H1 (cell line): ENCODE results near the gene NABP1. TPM values are rescaled to one million over a fixed set of nuclear protein-coding genes. Genes with fewer than 3 reads are reported as not detected.

Source experiments
- CTCF ChIA-PET: fragments of 300-600 bp; sonication (Branson Sonifier 250); formaldehyde crosslinking; loops from one replicate; lab custom pipeline; 2021; ENCODE audit not compliant: partially characterized antibody; lab: Charles Lee
- POLR2A ChIA-PET: fragments of 300-600 bp; sonication (Branson Sonifier 250); formaldehyde crosslinking; loops from one replicate; lab custom pipeline; 2021; ENCODE audit warnings: inconsistent platforms; ENCODE audit not compliant: partially characterized antibody; lab: Charles Lee
- DNase-seq, 2 experiments: peaks; one replicate each; pipeline versions ENCODE4 v3.0.0 to v3.0.0-alpha.2; 2010 to 2022; ENCODE audit warnings: low spot score in 2 of 2, low read depth in 1 of 2, mixed read lengths in 1 of 2
- FAIRE-seq: peaks from 2 replicates; lab custom pipeline; 2011; peaks lifted over from hg19 to GRCh38; lab: Jason Lieb, UNC
- H2AFZ ChIP-seq: 2 replicates; pipeline ENCODE4 v1.8.1; 2012; ENCODE audit warnings: low read length, inconsistent platforms
- H2AK5ac ChIP-seq: 2 replicates; pipeline ENCODE4 v1.6.1; 2013; ENCODE audit warnings: low read depth, low read length
- H2BK120ac ChIP-seq: replicated peaks from 2 replicates; pipeline ENCODE3; 2013; ENCODE audit warnings: low read depth, low read length, inconsistent platforms
- H2BK12ac ChIP-seq: 2 replicates; pipeline ENCODE4 v1.6.1; 2013; ENCODE audit warnings: low read depth, low read length
- H2BK15ac ChIP-seq: 2 replicates; pipeline ENCODE4 v1.6.1; 2013; ENCODE audit warnings: low read length
- H2BK20ac ChIP-seq: 2 replicates; pipeline ENCODE4 v1.6.1; 2013; ENCODE audit warnings: low read length
- H2BK5ac ChIP-seq: 2 replicates; pipeline ENCODE4 v1.6.1; 2013; ENCODE audit warnings: low read depth, low read length
- H3K14ac ChIP-seq: 2 replicates; pipeline ENCODE4 v1.6.1; 2013; ENCODE audit warnings: inconsistent platforms; ENCODE audit not compliant: insufficient read length
- H3K18ac ChIP-seq: 2 replicates; pipeline ENCODE4 v1.6.1; 2013; ENCODE audit warnings: low read length; ENCODE audit errors: extremely low read depth
- H3K23ac ChIP-seq: 2 replicates; pipeline ENCODE4 v1.6.1; 2013; ENCODE audit warnings: inconsistent platforms; ENCODE audit not compliant: insufficient read length
- H3K23me2 ChIP-seq: 2 replicates; pipeline ENCODE4 v1.6.1; 2013; ENCODE audit warnings: low read depth, low read length
- H3K27ac ChIP-seq: 2 replicates; pipeline ENCODE4 v1.6.1; 2011; ENCODE audit warnings: low read depth, low read length, inconsistent platforms
- H3K27me3 ChIP-seq, 4 experiments: replicated peaks in 1 of 4; 1 replicate in 1 of 4; 2 replicates in 3 of 4; pipeline versions ENCODE4 v1.6.1 to v1.8.1; 2011 to 2013; ENCODE audit warnings: low read length in 3 of 4, mild to moderate bottlenecking in 3 of 4, inconsistent platforms in 2 of 4, mixed read lengths in 2 of 4, moderate library complexity in 1 of 4; ENCODE audit not compliant: control insufficient read depth in 3 of 4, insufficient read depth in 3 of 4; ENCODE audit errors: extremely low read depth in 1 of 4
- H3K36me3 ChIP-seq, 4 experiments: 2 replicates each; pipeline versions ENCODE4 v1.6.1 to v1.8.1; 2011 to 2013; ENCODE audit warnings: mild to moderate bottlenecking in 4 of 4, low read length in 3 of 4, moderate library complexity in 2 of 4, control low read depth in 1 of 4, inconsistent platforms in 1 of 4; ENCODE audit not compliant: insufficient read depth in 4 of 4, control insufficient read depth in 2 of 4
- H3K4ac ChIP-seq: replicated peaks from 2 replicates; pipeline ENCODE3; 2013; ENCODE audit warnings: low read length, low read depth, mixed read lengths, inconsistent platforms; ENCODE audit not compliant: insufficient read length
- H3K4me1 ChIP-seq, 4 experiments: replicated peaks in 1 of 4; 1 replicate in 1 of 4; 2 replicates in 3 of 4; pipeline versions ENCODE4 v1.6.1 to v1.8.1; 2011 to 2013; ENCODE audit warnings: low read length in 3 of 4, inconsistent platforms in 2 of 4, mixed read lengths in 1 of 4; ENCODE audit not compliant: insufficient read depth in 4 of 4, control insufficient read depth in 3 of 4
- H3K4me2 ChIP-seq, 2 experiments: 2 replicates each; pipeline versions ENCODE4 v1.6.1 to v1.8.1; 2011 to 2013; ENCODE audit warnings: low read depth in 2 of 2, low read length in 2 of 2, control low read depth in 1 of 2, inconsistent platforms in 1 of 2, mild to moderate bottlenecking in 1 of 2; ENCODE audit not compliant: insufficient read depth in 1 of 2
- H3K4me3 ChIP-seq, 4 experiments: fragments of 200-600, 300-600 bp in 1 of 4; sonication (generic), shearing (Covaris generic), sonication (Bioruptor Twin) in 1 of 4; 2 replicates each; pipeline versions ENCODE4 v1.5.1 to v1.8.1; 2011 to 2016; ENCODE audit warnings: low read length in 4 of 4, low read depth in 3 of 4, control low read depth in 2 of 4, inconsistent platforms in 2 of 4, mild to moderate bottlenecking in 2 of 4, mixed read lengths in 1 of 4, moderate library complexity in 1 of 4; ENCODE audit not compliant: insufficient read depth in 2 of 4; ENCODE audit errors: extremely low read depth in 1 of 4
- H3K56ac ChIP-seq: replicated peaks from 2 replicates; pipeline ENCODE3; 2013; ENCODE audit warnings: low read depth, mild to moderate bottlenecking, mixed read lengths, low read length, inconsistent platforms; ENCODE audit not compliant: insufficient read length
- H3K79me1 ChIP-seq: 2 replicates; pipeline ENCODE4 v1.6.1; 2013; ENCODE audit warnings: low read depth, low read length, control low read depth
- H3K79me2 ChIP-seq, 2 experiments: 2 replicates each; pipeline versions ENCODE4 v1.6.1 to v1.8.1; 2012 to 2013; ENCODE audit warnings: low read length in 2 of 2, mild to moderate bottlenecking in 2 of 2, inconsistent platforms in 1 of 2; ENCODE audit not compliant: insufficient read depth in 2 of 2, control insufficient read depth in 1 of 2
- H3K9ac ChIP-seq, 4 experiments: replicated peaks in 1 of 4; 1 replicate in 1 of 4; 2 replicates in 3 of 4; pipeline versions ENCODE4 v1.6.1 to v1.8.1; 2011 to 2013; ENCODE audit warnings: low read depth in 3 of 4, low read length in 3 of 4, control low read depth in 2 of 4, mild to moderate bottlenecking in 2 of 4, moderate library complexity in 2 of 4, inconsistent platforms in 1 of 4; ENCODE audit errors: extremely low read depth in 1 of 4
- H3K9me3 ChIP-seq, 2 experiments: 2 replicates each; pipeline versions ENCODE4 v1.6.1 to v1.8.1; 2012 to 2013; ENCODE audit warnings: mild to moderate bottlenecking in 2 of 2, moderate library complexity in 2 of 2, control low read depth in 1 of 2, inconsistent platforms in 1 of 2, low read depth in 1 of 2, low read length in 1 of 2, mixed read lengths in 1 of 2; ENCODE audit not compliant: insufficient read depth in 2 of 2
- H4K20me1 ChIP-seq, 2 experiments: replicated peaks in 1 of 2; 2 replicates each; pipeline versions ENCODE3 to v1.8.1; 2011 to 2013; ENCODE audit warnings: inconsistent platforms in 2 of 2, low read length in 2 of 2, mild to moderate bottlenecking in 1 of 2; ENCODE audit not compliant: insufficient read depth in 2 of 2, control insufficient read depth in 1 of 2
- H4K5ac ChIP-seq: 2 replicates; pipeline ENCODE4 v1.6.1; 2013; ENCODE audit warnings: low read length, low read depth, mixed read lengths, inconsistent platforms; ENCODE audit not compliant: insufficient read length
- H4K8ac ChIP-seq: 2 replicates; pipeline ENCODE4 v1.8.0; 2013; ENCODE audit warnings: mild to moderate bottlenecking, moderate library complexity, low read length, inconsistent platforms; ENCODE audit not compliant: insufficient read depth; ENCODE audit errors: extremely low read depth
- H4K91ac ChIP-seq: replicated peaks from 2 replicates; pipeline ENCODE3; 2013; ENCODE audit warnings: low read length, mixed read lengths, inconsistent platforms; ENCODE audit not compliant: insufficient read length
- CEBPB ChIP-seq: IDR thresholded peaks from 2 replicates; pipeline ENCODE4 v1.6.1; 2012; ENCODE audit warnings: low read depth, low read length
- RAD21 ChIP-seq, 2 experiments: IDR thresholded peaks in 1 of 2; conservative IDR thresholded peaks in 1 of 2; 2 replicates each; pipeline ENCODE4 v1.6.1; 2011; ENCODE audit warnings: low read depth in 2 of 2, low read length in 2 of 2, improper control_type of control experiment in 1 of 2, inconsistent platforms in 1 of 2, mild to moderate bottlenecking in 1 of 2, moderate library complexity in 1 of 2
- WGBS, 2 experiments: shearing (Covaris generic) in 1 of 2; methylation state at CpG; one replicate each; pipeline versions ENCODE4 v1.1.6 to v1.1.7; 2013 to 2015; ENCODE audit warnings: low lambda C conversion rate in 2 of 2, mixed read lengths in 2 of 2, inconsistent platforms in 1 of 2, low coverage in 1 of 2, missing lambda C conversion rate in 1 of 2; ENCODE audit not compliant: insufficient replicate concordance in 2 of 2, insufficient coverage in 1 of 2, insufficient read length in 1 of 2; ENCODE audit errors: extremely low coverage in 1 of 2, missing lambda C conversion rate in 1 of 2; 5-methylcytosine and 5-hydroxymethylcytosine counted together
- polyA plus RNA-seq, 7 experiments: library from polyadenylated mRNA; depleted of rRNA in 3 of 7; stranded (reverse) in 5 of 7; unstranded in 2 of 7; fragments of >200 nt in 5 of 7; fragments of 200-250 nt in 2 of 7; gene quantifications; 1 replicate in 5 of 7; 2 replicates in 1 of 7; 4 replicates in 1 of 7; pipeline versions ENCODE4 v1.2.1 to v1.2.3, GENCODE V29; 2011 to 2013; ENCODE audit warnings: missing spikeins in 2 of 7, mixed read lengths in 2 of 7
- total RNA-seq: library from RNA; stranded (reverse); fragmentation: NEBNext Ultra II Directional; extraction: Animal tissue kit (Norgen Biotek cat#: 25700); gene quantifications from 2 replicates; pipeline ENCODE4 v1.2.1, GENCODE V29; 2021
- TF ChIP-seq, protein P1 (sequence below), 3 experiments: IDR thresholded peaks; 1 replicate in 2 of 3; 2 replicates in 1 of 3; pipeline versions ENCODE4 v1.5.1 to v1.6.1; 2011; ENCODE audit warnings: low read length in 3 of 3, mild to moderate bottlenecking in 3 of 3, inconsistent platforms in 2 of 3, low read depth in 1 of 3, moderate library complexity in 1 of 3; ENCODE audit not compliant: insufficient read depth in 1 of 3; ENCODE audit errors: control extremely low read depth in 1 of 3

Gene NABP1
- total and polyA plus RNA-seq, 2 of the 8 experiments (the other 6 are each of a cell fraction or from before 2014, with no cell fraction given): 0.63 to 4.8 TPM

DNA sequence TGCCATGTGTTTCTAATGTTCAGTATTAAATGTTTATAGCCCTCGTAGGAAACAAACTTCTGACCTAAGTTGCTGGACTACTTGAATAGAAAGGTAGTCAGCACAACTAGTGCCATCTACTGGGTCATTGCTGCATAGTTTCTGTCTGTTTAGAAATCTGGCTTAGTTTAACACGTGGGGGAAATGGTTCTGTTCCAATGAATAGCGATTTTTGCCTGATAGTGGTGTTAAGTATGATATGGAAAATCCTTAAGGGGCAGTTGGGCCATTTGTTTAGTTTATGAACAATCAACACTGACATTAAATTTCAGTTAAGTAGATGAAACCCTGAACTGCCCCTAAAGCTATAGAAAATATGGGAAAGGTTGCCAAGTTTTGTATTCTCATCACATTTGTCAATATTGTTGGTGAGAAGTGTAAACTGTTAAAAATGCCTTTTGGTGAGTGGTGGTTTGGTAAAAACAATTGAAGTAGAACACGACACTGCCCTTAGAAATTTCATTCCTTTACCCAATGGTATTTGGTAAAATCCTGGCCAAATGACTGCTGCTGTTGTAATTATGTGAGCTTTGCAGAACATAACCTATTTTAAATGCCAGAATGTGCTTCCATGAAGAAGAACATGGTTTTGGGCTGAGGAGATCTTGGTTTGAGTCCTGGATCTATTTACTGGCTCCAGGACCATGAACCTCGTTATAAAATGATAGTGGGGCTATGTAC is 13.2 kb downstream of the NABP1 start:
- H4K20me1 ChIP-seq: no peaks in the 10 kb centered on the region
- peak; percentile 84 for FAIRE-seq
- H4K91ac ChIP-seq: no peak overlapping the region
- H3K4me2 ChIP-seq: no peak overlapping the region
- H3K14ac ChIP-seq: no peak overlapping the region
- no peak overlapping the region for H3K56ac ChIP-seq
- no peaks in the 10 kb centered on the region; a peak in 1 of 8 replicates for H3K36me3 ChIP-seq
- H4K5ac ChIP-seq: no peak overlapping the region
- no peak overlapping the region for H3K4me3 ChIP-seq
- H3K9ac ChIP-seq: no peak overlapping the region
- H2AFZ ChIP-seq: no peak overlapping the region
- ChIA-PET CTCF (interaction anchor here (0.6 to 2.8 kb wide), 16 partner anchors 10 to 140 kb away, joined by 3 to 16 read pairs (median 4); no protein-coding TSS in a partner anchor), POLR2A (no interaction called here)
- H2BK120ac ChIP-seq: no peak overlapping the region
- no peak overlapping the region for H2AK5ac ChIP-seq
- no peak overlapping the region for H4K8ac ChIP-seq
- no peaks in the 10 kb centered on the region for H3K9me3 ChIP-seq
- H3K4ac ChIP-seq: no peak overlapping the region
- H2BK20ac ChIP-seq: no peak overlapping the region
- no peak for DNase-seq
- H3K79me1 ChIP-seq: no peaks in the 10 kb centered on the region
- H3K23ac ChIP-seq: no peak overlapping the region
- H3K4me1 ChIP-seq: no peaks in the 10 kb centered on the region
- TF ChIP-seq RAD21 (IDR thresholded peaks at IDR 0.05 in 1 of 2, conservative IDR thresholded peaks at IDR 0.05 in 1 of 2; ENCODE audit: low read depth in 2 of 2, low read length in 2 of 2) (peak; percentile 69 to 79), CEBPB (no peak)
- TF ChIP-seq, protein P1, sequence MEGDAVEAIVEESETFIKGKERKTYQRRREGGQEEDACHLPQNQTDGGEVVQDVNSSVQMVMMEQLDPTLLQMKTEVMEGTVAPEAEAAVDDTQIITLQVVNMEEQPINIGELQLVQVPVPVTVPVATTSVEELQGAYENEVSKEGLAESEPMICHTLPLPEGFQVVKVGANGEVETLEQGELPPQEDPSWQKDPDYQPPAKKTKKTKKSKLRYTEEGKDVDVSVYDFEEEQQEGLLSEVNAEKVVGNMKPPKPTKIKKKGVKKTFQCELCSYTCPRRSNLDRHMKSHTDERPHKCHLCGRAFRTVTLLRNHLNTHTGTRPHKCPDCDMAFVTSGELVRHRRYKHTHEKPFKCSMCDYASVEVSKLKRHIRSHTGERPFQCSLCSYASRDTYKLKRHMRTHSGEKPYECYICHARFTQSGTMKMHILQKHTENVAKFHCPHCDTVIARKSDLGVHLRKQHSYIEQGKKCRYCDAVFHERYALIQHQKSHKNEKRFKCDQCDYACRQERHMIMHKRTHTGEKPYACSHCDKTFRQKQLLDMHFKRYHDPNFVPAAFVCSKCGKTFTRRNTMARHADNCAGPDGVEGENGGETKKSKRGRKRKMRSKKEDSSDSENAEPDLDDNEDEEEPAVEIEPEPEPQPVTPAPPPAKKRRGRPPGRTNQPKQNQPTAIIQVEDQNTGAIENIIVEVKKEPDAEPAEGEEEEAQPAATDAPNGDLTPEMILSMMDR (IDR thresholded peaks at IDR 0.05; ENCODE audit: control extremely low read depth in 1 of 3, insufficient read depth in 1 of 3, low read depth in 1 of 3, low read length in 3 of 3): peak in 2 of 3 experiments; percentile 68 to 81; a peak in 3 of 4 replicates
- no peak overlapping the region for H2BK12ac ChIP-seq
- H3K27me3 ChIP-seq: no peaks in the 10 kb centered on the region
- 50% methylated on average over 5 of the region's 5 CpGs; no CpG with 5 or more reads in 1 of the 2 experiments for WGBS, 2 experiments
- H2BK5ac ChIP-seq: no peak overlapping the region
- no peak overlapping the region for H3K18ac ChIP-seq
- no peaks in the 10 kb centered on the region for H3K79me2 ChIP-seq
- H2BK15ac ChIP-seq: no peak overlapping the region
- H3K23me2 ChIP-seq: no peaks in the 10 kb centered on the region
- H3K27ac ChIP-seq: no peak overlapping the region
